GM12891 (cell line): ENCODE results near the gene UBE2D4.

Experiments
- PAX5 ChIP-seq: IDR thresholded peaks from 2 replicates; pipeline ENCODE4 v1.6.1; 2011; ENCODE audit warnings: low read length, moderate library complexity, mild to moderate bottlenecking; ENCODE audit not compliant: insufficient read depth, severe bottlenecking
- POLR2A ChIP-seq: IDR thresholded peaks from 2 replicates; pipeline ENCODE4 v1.6.1; 2011; ENCODE audit warnings: low read depth, low read length, control low read depth

GRCh38 chr7:43937444-43937843 lies 11.2 kb downstream of the UBE2D4 start:
- TF ChIP-seq POLR2A (no peak), PAX5 (no peak)
